Bronchial epithelial cell (primary cell): ENCODE results near the gene NACAD. TPM values are rescaled to one million over a fixed set of nuclear protein-coding genes. Genes with fewer than 3 reads are reported as not detected.
"Not testable (repeated sequence)": the region's sequence is repeated elsewhere in the genome, so short reads cannot be mapped to it uniquely, and the experiment has no call there.

ENCODE experiments used
- DNase-seq: peaks from one replicate; pipeline ENCODE4 v3.0.0-alpha.2; 2010; ENCODE audit warnings: low read depth
- FAIRE-seq: peaks from 2 replicates; lab custom pipeline; 2011; peaks lifted over from hg19 to GRCh38; lab: Jason Lieb, UNC
- H3K27me3 ChIP-seq: 2 replicates; pipeline ENCODE4 v1.5.1; 2011; ENCODE audit warnings: low read length; ENCODE audit not compliant: control insufficient read depth, insufficient read depth
- H3K36me3 ChIP-seq: 2 replicates; pipeline ENCODE4 v1.5.1; 2011; ENCODE audit warnings: low read length; ENCODE audit not compliant: control insufficient read depth, insufficient read depth
- H3K4me3 ChIP-seq: 2 replicates; pipeline ENCODE4 v1.5.1; 2011; ENCODE audit warnings: mild to moderate bottlenecking, low read depth, low read length, control low read depth
- total RNA-seq: library from RNA; depleted of rRNA; stranded (reverse); fragments of >200 nt; gene quantifications from 2 replicates; pipeline ENCODE4 v1.2.1, GENCODE V29; 2014
- TF ChIP-seq, protein P1 (sequence below): IDR thresholded peaks from 2 replicates; pipeline ENCODE4 v1.5.1; 2011; ENCODE audit warnings: mild to moderate bottlenecking, moderate library complexity, low read length, control low read depth, inconsistent platforms; ENCODE audit not compliant: insufficient read depth, severe bottlenecking

The NACAD gene
- total RNA-seq, 1 donor from 2014 or later, result under 0.01 TPM

DNA sequence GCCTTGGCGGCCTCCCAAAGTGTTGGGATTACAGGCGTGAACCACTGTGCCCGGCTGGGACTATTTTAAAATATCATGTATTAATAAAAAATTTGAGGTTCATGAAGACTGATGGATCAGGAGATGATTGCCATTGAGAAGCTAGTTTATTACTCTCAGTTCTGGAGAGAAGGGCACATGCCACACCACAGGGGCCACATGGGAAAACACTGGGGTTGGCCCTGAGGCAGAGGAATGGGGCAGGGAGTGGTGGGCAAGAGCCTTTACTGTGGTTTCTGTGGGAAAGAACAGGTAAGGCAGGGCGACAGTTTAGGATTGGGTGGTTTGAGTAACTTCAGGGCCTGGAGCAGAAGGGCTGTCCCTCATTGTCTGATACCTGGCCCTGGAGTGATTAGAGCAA is 29.5 kb upstream of the NACAD start:
- no peaks in the 10 kb centered on the region for H3K36me3 ChIP-seq
- H3K27me3 ChIP-seq, result no peaks in the 10 kb centered on the region
- TF ChIP-seq, protein P1, sequence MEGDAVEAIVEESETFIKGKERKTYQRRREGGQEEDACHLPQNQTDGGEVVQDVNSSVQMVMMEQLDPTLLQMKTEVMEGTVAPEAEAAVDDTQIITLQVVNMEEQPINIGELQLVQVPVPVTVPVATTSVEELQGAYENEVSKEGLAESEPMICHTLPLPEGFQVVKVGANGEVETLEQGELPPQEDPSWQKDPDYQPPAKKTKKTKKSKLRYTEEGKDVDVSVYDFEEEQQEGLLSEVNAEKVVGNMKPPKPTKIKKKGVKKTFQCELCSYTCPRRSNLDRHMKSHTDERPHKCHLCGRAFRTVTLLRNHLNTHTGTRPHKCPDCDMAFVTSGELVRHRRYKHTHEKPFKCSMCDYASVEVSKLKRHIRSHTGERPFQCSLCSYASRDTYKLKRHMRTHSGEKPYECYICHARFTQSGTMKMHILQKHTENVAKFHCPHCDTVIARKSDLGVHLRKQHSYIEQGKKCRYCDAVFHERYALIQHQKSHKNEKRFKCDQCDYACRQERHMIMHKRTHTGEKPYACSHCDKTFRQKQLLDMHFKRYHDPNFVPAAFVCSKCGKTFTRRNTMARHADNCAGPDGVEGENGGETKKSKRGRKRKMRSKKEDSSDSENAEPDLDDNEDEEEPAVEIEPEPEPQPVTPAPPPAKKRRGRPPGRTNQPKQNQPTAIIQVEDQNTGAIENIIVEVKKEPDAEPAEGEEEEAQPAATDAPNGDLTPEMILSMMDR, result no peak
- no peak for DNase-seq
- no peak overlapping the region for H3K4me3 ChIP-seq
- FAIRE-seq, result no peak

DNA sequence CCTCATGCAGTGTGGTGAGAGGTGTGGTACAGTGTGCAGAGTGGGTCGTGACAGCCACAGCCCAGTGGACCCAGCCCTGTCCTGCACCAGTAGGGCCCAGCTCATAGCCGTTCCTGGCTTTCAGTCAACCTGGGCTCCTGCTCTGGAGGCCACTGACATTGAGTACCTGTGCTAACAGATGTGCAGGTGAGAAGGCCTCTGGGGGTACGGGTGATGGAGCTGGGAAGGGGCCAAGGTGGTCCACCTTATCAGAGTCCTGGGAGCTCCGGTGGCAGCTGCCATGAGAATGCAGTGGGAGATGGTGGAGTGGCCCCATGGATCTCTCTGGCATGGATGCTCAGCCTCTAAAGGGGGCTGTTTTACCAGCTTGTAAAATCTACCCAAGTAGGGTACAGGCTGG is 28.8 kb upstream of the NACAD start:
- no peaks in the 10 kb centered on the region for H3K27me3 ChIP-seq
- TF ChIP-seq, protein P1, result no peak
- H3K4me3 ChIP-seq, result no peak overlapping the region
- no peaks in the 10 kb centered on the region for H3K36me3 ChIP-seq
- no peak for FAIRE-seq
- DNase-seq, result no peak

DNA sequence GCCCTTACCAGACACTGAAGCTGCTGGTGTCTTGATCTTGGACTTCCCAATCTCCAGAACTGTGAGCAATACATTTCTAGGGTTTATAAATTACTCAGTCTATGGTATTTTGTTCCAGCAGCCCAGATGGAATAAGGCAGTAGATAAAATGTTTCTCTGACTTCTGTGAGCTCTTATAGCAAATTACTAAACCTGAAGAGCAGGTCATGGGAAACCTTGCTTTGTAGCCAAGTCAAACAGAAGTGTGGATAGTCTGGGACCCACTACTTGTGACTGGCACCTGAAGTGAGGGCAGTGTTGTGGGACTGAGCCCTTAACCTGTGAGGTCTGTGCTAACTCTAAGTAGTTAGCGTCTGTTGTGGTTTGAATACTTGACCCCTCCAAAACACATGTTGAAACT is 27.3 kb upstream of the NACAD start:
- DNase-seq (no peak), FAIRE-seq (no peak)
- Histone ChIP-seq H3K4me3 (no peak overlapping the region), H3K36me3 (no peaks in the 10 kb centered on the region), H3K27me3 (no peaks in the 10 kb centered on the region)
- TF ChIP-seq, protein P1, result no peak

DNA sequence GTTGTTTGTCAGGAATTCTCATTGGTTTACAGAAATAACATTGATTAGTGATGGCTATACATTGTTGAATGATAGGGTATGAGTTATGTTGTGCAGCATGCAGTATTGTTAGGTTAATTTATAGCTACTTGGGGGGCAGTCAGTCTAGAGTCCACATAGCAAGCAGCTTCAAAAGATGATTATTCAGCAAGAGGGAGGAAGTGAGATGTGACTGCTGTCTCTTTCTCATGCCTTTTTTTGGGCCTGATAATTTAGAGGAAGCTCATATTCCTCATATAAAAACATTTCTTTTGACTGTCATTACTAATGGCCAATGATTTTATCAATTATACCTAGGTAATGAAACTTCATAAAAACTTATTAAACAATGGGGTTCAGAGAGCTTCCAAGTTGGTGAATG is 26.2 kb upstream of the NACAD start:
- Histone ChIP-seq H3K27me3 (no peaks in the 10 kb centered on the region), H3K36me3 (no peaks in the 10 kb centered on the region), H3K4me3 (no peak overlapping the region)
- no peak for FAIRE-seq
- no peak for DNase-seq
- TF ChIP-seq, protein P1, result no peak

DNA sequence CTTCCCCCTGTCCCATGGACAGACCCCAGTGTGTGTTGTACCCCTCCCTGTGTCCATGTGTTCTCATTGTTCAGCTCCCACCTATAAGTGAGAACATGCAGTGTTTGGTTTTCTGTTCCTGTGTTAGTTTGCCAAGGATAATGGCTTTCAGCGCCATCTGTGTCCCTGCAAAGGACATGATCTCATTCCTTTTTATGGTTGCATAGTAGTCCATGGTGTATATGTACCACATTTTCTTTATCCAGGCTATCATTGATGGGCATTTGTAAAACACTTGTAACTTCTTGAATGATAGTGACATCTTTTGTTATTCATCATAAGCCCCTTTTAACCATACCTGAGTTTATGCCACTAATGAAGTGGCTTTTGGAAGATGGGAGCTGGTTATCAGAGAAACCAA is 25.5 kb upstream of the NACAD start:
- DNase-seq, H3K4me3 ChIP-seq, H3K27me3 ChIP-seq, H3K36me3 ChIP-seq, FAIRE-seq: not testable (repeated sequence)

DNA sequence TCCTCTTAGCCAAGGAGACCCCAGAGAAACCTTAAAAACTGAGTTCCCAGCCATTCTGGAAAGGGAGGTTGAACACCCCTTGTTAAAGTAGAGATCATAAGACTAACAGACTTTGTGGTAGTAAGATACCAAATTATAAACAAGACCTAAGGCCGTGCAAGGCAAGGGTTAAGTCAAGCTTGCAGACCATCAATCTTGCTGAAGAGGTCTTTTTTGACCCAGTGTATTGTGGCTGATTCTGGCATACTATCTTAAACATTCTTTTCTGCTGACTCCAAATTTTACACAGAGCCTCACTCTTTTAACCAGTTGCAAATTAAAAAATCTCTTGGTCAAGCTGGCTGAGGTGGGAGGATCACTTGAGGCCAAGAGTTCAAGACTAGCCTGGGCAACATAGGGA is 23.9 kb upstream of the NACAD start:
- no peak for DNase-seq
- no peak for FAIRE-seq
- TF ChIP-seq, protein P1, result no peak
- Histone ChIP-seq H3K4me3 (no peak overlapping the region), H3K36me3 (peaks cover 10% of the 10 kb centered on the region), H3K27me3 (no peaks in the 10 kb centered on the region)
